Measurements from ENCODE around the gene SLC6A18. TPM values are rescaled to one million over a fixed set of nuclear protein-coding genes. Genes with fewer than 3 reads are reported as not detected.

Gene SLC6A18
- total and polyA plus RNA-seq, 2 donors (not counting 1 experiment from before 2014, with no cell fraction given) = not detected

- TF ChIP-seq, protein P1, sequence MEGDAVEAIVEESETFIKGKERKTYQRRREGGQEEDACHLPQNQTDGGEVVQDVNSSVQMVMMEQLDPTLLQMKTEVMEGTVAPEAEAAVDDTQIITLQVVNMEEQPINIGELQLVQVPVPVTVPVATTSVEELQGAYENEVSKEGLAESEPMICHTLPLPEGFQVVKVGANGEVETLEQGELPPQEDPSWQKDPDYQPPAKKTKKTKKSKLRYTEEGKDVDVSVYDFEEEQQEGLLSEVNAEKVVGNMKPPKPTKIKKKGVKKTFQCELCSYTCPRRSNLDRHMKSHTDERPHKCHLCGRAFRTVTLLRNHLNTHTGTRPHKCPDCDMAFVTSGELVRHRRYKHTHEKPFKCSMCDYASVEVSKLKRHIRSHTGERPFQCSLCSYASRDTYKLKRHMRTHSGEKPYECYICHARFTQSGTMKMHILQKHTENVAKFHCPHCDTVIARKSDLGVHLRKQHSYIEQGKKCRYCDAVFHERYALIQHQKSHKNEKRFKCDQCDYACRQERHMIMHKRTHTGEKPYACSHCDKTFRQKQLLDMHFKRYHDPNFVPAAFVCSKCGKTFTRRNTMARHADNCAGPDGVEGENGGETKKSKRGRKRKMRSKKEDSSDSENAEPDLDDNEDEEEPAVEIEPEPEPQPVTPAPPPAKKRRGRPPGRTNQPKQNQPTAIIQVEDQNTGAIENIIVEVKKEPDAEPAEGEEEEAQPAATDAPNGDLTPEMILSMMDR (conservative IDR thresholded peaks at IDR 0.05 in 1 of 2, IDR thresholded peaks at IDR 0.05 in 1 of 2; ENCODE audit: low read depth in 1 of 2, low read length in 2 of 2) = no peak
- no peak for TF ChIP-seq EZH2 (IDR thresholded peaks at IDR 0.05; ENCODE audit: low read length, missing control alignments)
- no peak overlapping the region for H3K4me3 ChIP-seq (replicated peaks in 1 of 4; ENCODE audit: control extremely low read depth in 1 of 4, insufficient read depth in 1 of 4, low read depth in 3 of 4, low read length in 4 of 4)
- no peaks in the 10 kb centered on the region for H3K4me1 ChIP-seq (ENCODE audit: control insufficient read depth, extremely low read depth, insufficient read depth, low read length)
- no peaks in the 10 kb centered on the region for H3K27me3 ChIP-seq (ENCODE audit: control insufficient read depth, insufficient read depth, low read length)
- H3K79me2 ChIP-seq (ENCODE audit: control insufficient read depth, insufficient read depth, low read length) = no peaks in the 10 kb centered on the region
- H3K36me3 ChIP-seq (ENCODE audit: control insufficient read depth, insufficient read depth, low read length) = no peaks in the 10 kb centered on the region
- no peaks in the 10 kb centered on the region for H3K9me3 ChIP-seq (ENCODE audit: control insufficient read depth, insufficient read depth, low read depth, low read length)
- H3K4me2 ChIP-seq (ENCODE audit: extremely low read depth, insufficient read depth, low read length) = no peak overlapping the region
- H4K20me1 ChIP-seq (ENCODE audit: control insufficient read depth, extremely low read depth, insufficient read depth, low read length) = no peaks in the 10 kb centered on the region
- H3K9ac ChIP-seq (ENCODE audit: insufficient read depth, low read length) = no peak overlapping the region
- H2AFZ ChIP-seq (ENCODE audit: low read length) = no peak overlapping the region
- H3K27ac ChIP-seq (ENCODE audit: insufficient read depth, low read length) = no peak overlapping the region
- DNase-seq (ENCODE audit: low read depth in 2 of 2) = no peak
Observed at GRCh38 chr5:1210832-1211251, 14.3 kb upstream of the SLC6A18 start.

DNA sequence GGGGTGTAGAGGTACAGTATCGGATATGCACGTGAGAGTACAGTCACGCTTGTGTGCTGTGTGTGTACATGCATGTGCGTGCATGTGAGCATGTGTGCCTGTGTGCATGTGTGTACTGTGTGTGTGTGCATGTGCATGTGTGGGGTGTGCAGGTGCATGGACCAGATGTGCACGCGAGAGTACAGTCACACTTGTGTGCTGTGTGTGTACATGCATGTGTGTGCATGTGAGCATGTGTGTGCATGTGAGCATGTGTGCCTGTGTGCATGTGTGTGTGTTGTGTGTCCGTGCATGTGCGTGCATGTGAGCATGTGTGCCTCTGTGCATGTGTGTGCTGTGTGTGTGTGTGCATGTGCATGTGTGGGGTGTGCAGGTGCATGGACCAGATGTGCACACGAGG lies 13.5 kb upstream of the SLC6A18 start:
- no peaks in the 10 kb centered on the region for H3K9me3 ChIP-seq (ENCODE audit: control insufficient read depth, insufficient read depth, low read depth, low read length)
- no peaks in the 10 kb centered on the region for H4K20me1 ChIP-seq (ENCODE audit: control insufficient read depth, extremely low read depth, insufficient read depth, low read length)
- H2AFZ ChIP-seq (ENCODE audit: low read length) = no peak overlapping the region

DNA sequence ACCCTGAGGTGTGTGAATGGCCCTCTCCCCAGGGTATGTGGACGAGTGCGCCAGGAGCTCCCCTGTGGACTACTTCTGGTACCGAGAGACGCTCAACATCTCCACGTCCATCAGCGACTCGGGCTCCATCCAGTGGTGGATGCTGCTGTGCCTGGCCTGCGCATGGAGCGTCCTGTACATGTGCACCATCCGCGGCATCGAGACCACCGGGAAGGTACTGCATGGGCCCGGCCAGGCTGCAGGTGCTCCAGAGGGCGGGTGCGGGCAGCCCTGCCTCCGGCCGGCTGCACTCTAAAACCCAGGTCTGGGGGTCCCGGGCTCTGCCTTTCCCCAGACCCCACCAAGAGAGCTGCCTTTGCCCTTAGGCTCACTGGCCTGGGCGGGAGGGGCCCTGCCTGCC lies 12.9 kb upstream of the SLC6A18 start:
- no peak for TF ChIP-seq EZH2 (IDR thresholded peaks at IDR 0.05; ENCODE audit: low read length, missing control alignments)
- TF ChIP-seq, protein P1 (conservative IDR thresholded peaks at IDR 0.05 in 1 of 2, IDR thresholded peaks at IDR 0.05 in 1 of 2; ENCODE audit: low read depth in 1 of 2, low read length in 2 of 2) = no peak
- Histone ChIP-seq H2AFZ (ENCODE audit: low read length) (no peak overlapping the region), H4K20me1 (ENCODE audit: control insufficient read depth, extremely low read depth, insufficient read depth, low read length) (no peaks in the 10 kb centered on the region)

More for the DNA sequence above, 13.5 kb upstream of the SLC6A18 start:
- H3K4me3 ChIP-seq (replicated peaks in 1 of 4; ENCODE audit: control extremely low read depth in 1 of 4, insufficient read depth in 1 of 4, low read depth in 3 of 4, low read length in 4 of 4) = no peak overlapping the region
- H3K36me3 ChIP-seq (ENCODE audit: control insufficient read depth, insufficient read depth, low read length) = no peaks in the 10 kb centered on the region
- H3K4me1 ChIP-seq (ENCODE audit: control insufficient read depth, extremely low read depth, insufficient read depth, low read length) = no peaks in the 10 kb centered on the region
- no peak overlapping the region for H3K9ac ChIP-seq (ENCODE audit: insufficient read depth, low read length)
- DNase-seq (ENCODE audit: low read depth in 2 of 2) = no peak
- H3K79me2 ChIP-seq (ENCODE audit: control insufficient read depth, insufficient read depth, low read length) = no peaks in the 10 kb centered on the region
- H3K4me2 ChIP-seq (ENCODE audit: extremely low read depth, insufficient read depth, low read length) = no peak overlapping the region
- H3K27ac ChIP-seq (ENCODE audit: insufficient read depth, low read length) = no peak overlapping the region
- no peak for TF ChIP-seq EZH2 (IDR thresholded peaks at IDR 0.05; ENCODE audit: low read length, missing control alignments)
- TF ChIP-seq, protein P1 (conservative IDR thresholded peaks at IDR 0.05 in 1 of 2, IDR thresholded peaks at IDR 0.05 in 1 of 2; ENCODE audit: low read depth in 1 of 2, low read length in 2 of 2) = no peak
- H3K27me3 ChIP-seq (ENCODE audit: control insufficient read depth, insufficient read depth, low read length) = no peaks in the 10 kb centered on the region

More for the DNA sequence above, 12.9 kb upstream of the SLC6A18 start:
- Histone ChIP-seq H3K27ac (ENCODE audit: insufficient read depth, low read length) (no peak overlapping the region), H3K79me2 (ENCODE audit: control insufficient read depth, insufficient read depth, low read length) (no peaks in the 10 kb centered on the region), H3K9ac (ENCODE audit: insufficient read depth, low read length) (no peak overlapping the region), H3K9me3 (ENCODE audit: control insufficient read depth, insufficient read depth, low read depth, low read length) (no peaks in the 10 kb centered on the region), H3K36me3 (ENCODE audit: control insufficient read depth, insufficient read depth, low read length) (no peaks in the 10 kb centered on the region), H3K4me1 (ENCODE audit: control insufficient read depth, extremely low read depth, insufficient read depth, low read length) (no peaks in the 10 kb centered on the region), H3K4me3 (replicated peaks in 1 of 4; ENCODE audit: control extremely low read depth in 1 of 4, insufficient read depth in 1 of 4, low read depth in 3 of 4, low read length in 4 of 4) (no peak overlapping the region), H3K27me3 (ENCODE audit: control insufficient read depth, insufficient read depth, low read length) (no peaks in the 10 kb centered on the region), H3K4me2 (ENCODE audit: extremely low read depth, insufficient read depth, low read length) (no peak overlapping the region)
- DNase-seq (ENCODE audit: low read depth in 2 of 2) = no peak

Data from fibroblast of lung (primary cell).